HepG2 (cell line): ENCODE measurements around the gene NTN4. TPM values are rescaled to one million over a fixed set of nuclear protein-coding genes. Genes with fewer than 3 reads are reported as not detected.

Source experiments
- CBX1 ChIP-seq: IDR thresholded peaks from one replicate; pipeline ENCODE4 v1.6.1; 2016; ENCODE audit warnings: antibody characterized with exemption, low read depth
- CENPX ChIP-seq: sonication (generic); formaldehyde crosslinking; IDR thresholded peaks from 2 replicates; pipeline ENCODE4 v1.9.0; 2021; ENCODE audit warnings: mild to moderate bottlenecking, missing genetic modification reagents, moderate library complexity
- FOXK1 ChIP-seq: sonication (generic); formaldehyde crosslinking; IDR thresholded peaks from 2 replicates; pipeline ENCODE4 v1.4.0; 2020; ENCODE audit warnings: low read depth, missing genetic modification reagents, borderline replicate concordance
- HES4 ChIP-seq: sonication (generic); formaldehyde crosslinking; IDR thresholded peaks from 2 replicates; pipeline ENCODE4 v1.9.0; 2021; ENCODE audit warnings: mild to moderate bottlenecking, missing genetic modification reagents, borderline replicate concordance
- KLF13 ChIP-seq: sonication (generic); formaldehyde crosslinking; IDR thresholded peaks from 2 replicates; pipeline ENCODE4 v1.4.0; 2020; ENCODE audit warnings: mild to moderate bottlenecking, missing genetic modification reagents
- KLF9 ChIP-seq: IDR thresholded peaks from 2 replicates; pipeline ENCODE4 v1.6.1; 2016; ENCODE audit warnings: low read depth
- LCORL ChIP-seq, 2 experiments: fragments of 450-650 bp in 1 of 2; sonication (generic) in 1 of 2; formaldehyde crosslinking in 1 of 2; IDR thresholded peaks; 2 replicates each; pipeline versions ENCODE4 v1.5.0 to v1.6.1; 2017 to 2020; ENCODE audit warnings: antibody characterized with exemption in 1 of 2, missing genetic modification reagents in 1 of 2
- NFKBIZ ChIP-seq: IDR thresholded peaks from 2 replicates; pipeline ENCODE4 v1.6.1; 2018; ENCODE audit warnings: missing genetic modification reagents, missing compliant biosample characterization
- NFRKB ChIP-seq: fragments of 450-650 bp; IDR thresholded peaks from 2 replicates; pipeline ENCODE4 v1.6.1; 2017
- NR2C2 ChIP-seq: sonication (generic); formaldehyde crosslinking; IDR thresholded peaks from 2 replicates; pipeline ENCODE4 v1.4.0; 2020; ENCODE audit warnings: missing genetic modification reagents, mild to moderate bottlenecking, moderate library complexity, borderline replicate concordance
- NR2F6 ChIP-seq, 2 experiments: IDR thresholded peaks; 2 replicates each; pipeline ENCODE4 v1.6.1; 2016; ENCODE audit warnings: antibody characterized with exemption in 1 of 2, mild to moderate bottlenecking in 1 of 2
- RFXANK ChIP-seq: IDR thresholded peaks from 2 replicates; pipeline ENCODE4 v1.6.1; 2016
- TOPORS ChIP-seq: sonication (generic); formaldehyde crosslinking; IDR thresholded peaks from 2 replicates; pipeline ENCODE4 v1.8.0; 2023; ENCODE audit warnings: mild to moderate bottlenecking, missing genetic modification reagents
- ZFP82 ChIP-seq: sonication (generic); formaldehyde crosslinking; IDR thresholded peaks from 2 replicates; pipeline ENCODE4 v1.5.1; 2020; ENCODE audit warnings: mild to moderate bottlenecking, missing genetic modification reagents, borderline replicate concordance
- ZNF253 ChIP-seq: sonication (generic); formaldehyde crosslinking; IDR thresholded peaks from 2 replicates; pipeline ENCODE4 v1.8.0; 2022; ENCODE audit warnings: mild to moderate bottlenecking, missing genetic modification reagents, borderline replicate concordance
- ZNF3 ChIP-seq: IDR thresholded peaks from 2 replicates; pipeline ENCODE4 v1.7.0; 2017; ENCODE audit warnings: inconsistent platforms
- ZNF326 ChIP-seq: sonication (generic); formaldehyde crosslinking; IDR thresholded peaks from 2 replicates; pipeline ENCODE4 v1.4.0; 2020; ENCODE audit warnings: missing genetic modification reagents, borderline replicate concordance
- ZNF33A ChIP-seq: sonication (generic); formaldehyde crosslinking; IDR thresholded peaks from 2 replicates; pipeline ENCODE4 v1.5.1; 2020; ENCODE audit warnings: missing genetic modification reagents, mild to moderate bottlenecking, moderate library complexity, borderline replicate concordance
- ZNF484 ChIP-seq: sonication (generic); formaldehyde crosslinking; IDR thresholded peaks from 2 replicates; pipeline ENCODE4 v1.5.1; 2020; ENCODE audit warnings: mild to moderate bottlenecking, low read depth, missing genetic modification reagents, borderline replicate concordance
- ZNF563 ChIP-seq: sonication (generic); formaldehyde crosslinking; IDR thresholded peaks from 2 replicates; pipeline ENCODE4 v1.8.0; 2022; ENCODE audit warnings: mild to moderate bottlenecking, moderate library complexity, missing genetic modification reagents
- ZNF570 ChIP-seq: sonication (generic); formaldehyde crosslinking; IDR thresholded peaks from 2 replicates; pipeline ENCODE4 v1.4.0; 2020; ENCODE audit warnings: mild to moderate bottlenecking, missing genetic modification reagents, borderline replicate concordance
- ZNF713 ChIP-seq: sonication (generic); formaldehyde crosslinking; IDR thresholded peaks from 2 replicates; pipeline ENCODE4 v1.4.0; 2020; ENCODE audit warnings: mild to moderate bottlenecking, missing genetic modification reagents
- polyA plus RNA-seq, 8 experiments: library from polyadenylated mRNA; depleted of rRNA in 3 of 8; stranded (reverse) in 7 of 8; unstranded in 1 of 8; fragments of >200 nt; fragmentation: Illumina TruSeq in 4 of 8; extraction: Trizol in 4 of 8; gene quantifications; 2 replicates each; pipeline versions ENCODE4 v1.2.1 to v1.2.3, GENCODE V29; 2011 to 2016; ENCODE audit warnings: low read depth in 4 of 8, missing spikeins in 1 of 8, mixed read lengths in 1 of 8; ENCODE audit not compliant: insufficient read depth in 1 of 8
- total RNA-seq, 5 experiments: library from RNA; depleted of rRNA; stranded (reverse); fragments of >200 nt; fragmentation: Illumina TruSeq; extraction: Trizol; gene quantifications; 2 replicates each; pipeline ENCODE4 v1.2.3, GENCODE V29; 2016; ENCODE audit warnings: low read depth in 1 of 5
- TF ChIP-seq, protein P1 (sequence below): sonication (generic); formaldehyde crosslinking; IDR thresholded peaks from 2 replicates; pipeline ENCODE4 v1.4.0; 2020; ENCODE audit warnings: mild to moderate bottlenecking, missing genetic modification reagents
- TF ChIP-seq, protein P2 (sequence below): sonication (generic); formaldehyde crosslinking; IDR thresholded peaks from 2 replicates; pipeline ENCODE4 v1.4.0; 2020; ENCODE audit warnings: mild to moderate bottlenecking, missing genetic modification reagents
- TF ChIP-seq, protein P3 (sequence below): sonication (generic); formaldehyde crosslinking; IDR thresholded peaks from 2 replicates; pipeline ENCODE4 v1.4.0; 2020; ENCODE audit warnings: mild to moderate bottlenecking, missing genetic modification reagents
- TF ChIP-seq, protein P4 (sequence below): sonication (generic); formaldehyde crosslinking; IDR thresholded peaks from 2 replicates; pipeline ENCODE4 v1.8.0; 2022; ENCODE audit warnings: low read depth, missing genetic modification reagents
- TF ChIP-seq, protein P5 (sequence below): sonication (generic); formaldehyde crosslinking; IDR thresholded peaks from 2 replicates; pipeline ENCODE4 v1.8.1; 2023; ENCODE audit warnings: mild to moderate bottlenecking, missing genetic modification reagents

NTN4 gene
- total and polyA plus RNA-seq, 2 of the 13 experiments (the other 11 are each of a cell fraction or from before 2014, with no cell fraction given) = 7.8 to 11.5 TPM

DNA sequence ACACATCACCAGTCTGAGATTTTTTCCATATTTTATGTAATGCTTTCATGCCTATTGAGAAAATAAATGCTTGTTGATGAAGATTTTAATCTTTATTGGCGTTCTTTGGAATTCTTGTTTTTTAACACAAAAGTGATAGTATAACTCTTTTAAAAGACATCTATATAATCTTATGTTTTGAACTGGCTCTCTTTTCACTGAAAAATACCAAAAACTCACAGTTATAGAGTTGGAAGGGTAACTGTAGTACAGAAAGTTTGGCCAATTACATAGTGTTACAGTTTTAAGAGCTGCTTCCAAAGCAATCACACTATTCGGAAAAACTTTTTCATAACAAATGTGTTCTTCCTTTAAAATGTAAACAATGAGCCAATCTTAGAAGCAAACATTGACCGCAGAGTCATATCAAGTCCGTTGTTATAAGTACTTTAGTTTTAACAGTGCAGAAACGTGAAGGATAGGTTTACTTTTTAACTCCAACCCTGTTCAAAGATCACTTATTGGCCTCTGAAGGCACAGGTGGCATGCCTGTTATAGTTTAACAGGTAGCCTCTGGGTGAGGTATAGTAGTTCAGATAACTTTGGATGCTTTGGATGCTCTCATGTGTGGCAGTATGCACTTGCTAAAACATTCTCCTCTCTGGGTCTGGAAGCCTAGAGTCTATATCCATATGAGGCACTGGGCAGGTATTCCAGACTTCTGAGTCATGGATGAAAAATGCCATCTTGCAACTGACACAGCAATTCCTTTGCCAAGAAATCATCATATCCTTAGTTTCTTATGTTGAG is 12.1 kb upstream of the NTN4 start (continued):
- TF ChIP-seq, protein P1, sequence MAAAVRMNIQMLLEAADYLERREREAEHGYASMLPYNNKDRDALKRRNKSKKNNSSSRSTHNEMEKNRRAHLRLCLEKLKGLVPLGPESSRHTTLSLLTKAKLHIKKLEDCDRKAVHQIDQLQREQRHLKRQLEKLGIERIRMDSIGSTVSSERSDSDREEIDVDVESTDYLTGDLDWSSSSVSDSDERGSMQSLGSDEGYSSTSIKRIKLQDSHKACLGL (CRISPR knock-in tag) = no peak
- TF ChIP-seq, protein P2, sequence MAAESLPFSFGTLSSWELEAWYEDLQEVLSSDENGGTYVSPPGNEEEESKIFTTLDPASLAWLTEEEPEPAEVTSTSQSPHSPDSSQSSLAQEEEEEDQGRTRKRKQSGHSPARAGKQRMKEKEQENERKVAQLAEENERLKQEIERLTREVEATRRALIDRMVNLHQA (CRISPR knock-in tag) = no peak
- TF ChIP-seq KLF9 = no peak
- no peak for TF ChIP-seq KLF13 (CRISPR knock-in tag)
- TF ChIP-seq ZNF570 (CRISPR knock-in tag) = no peak
- no peak for TF ChIP-seq ZNF33A (CRISPR knock-in tag)
- TF ChIP-seq RFXANK = no peak
- TF ChIP-seq FOXK1 = peak; percentile 45; the same call in 1 of the 2 replicates
- TF ChIP-seq ZNF3 (CRISPR knock-in tag) = no peak
- TF ChIP-seq, protein P3, sequence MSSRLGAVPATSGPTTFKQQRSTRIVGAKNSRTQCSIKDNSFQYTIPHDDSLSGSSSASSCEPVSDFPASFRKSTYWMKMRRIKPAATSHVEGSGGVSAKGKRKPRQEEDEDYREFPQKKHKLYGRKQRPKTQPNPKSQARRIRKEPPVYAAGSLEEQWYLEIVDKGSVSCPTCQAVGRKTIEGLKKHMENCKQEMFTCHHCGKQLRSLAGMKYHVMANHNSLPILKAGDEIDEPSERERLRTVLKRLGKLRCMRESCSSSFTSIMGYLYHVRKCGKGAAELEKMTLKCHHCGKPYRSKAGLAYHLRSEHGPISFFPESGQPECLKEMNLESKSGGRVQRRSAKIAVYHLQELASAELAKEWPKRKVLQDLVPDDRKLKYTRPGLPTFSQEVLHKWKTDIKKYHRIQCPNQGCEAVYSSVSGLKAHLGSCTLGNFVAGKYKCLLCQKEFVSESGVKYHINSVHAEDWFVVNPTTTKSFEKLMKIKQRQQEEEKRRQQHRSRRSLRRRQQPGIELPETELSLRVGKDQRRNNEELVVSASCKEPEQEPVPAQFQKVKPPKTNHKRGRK (CRISPR knock-in tag) = no peak
- peak; percentile 58; the same call in 1 of the 2 replicates for TF ChIP-seq NR2F6 (IDR thresholded peaks at IDR 0.05)
- TF ChIP-seq NR2F6 (CRISPR knock-in tag; IDR thresholded peaks at IDR 0.05) = peak; percentile 71
- TF ChIP-seq NFRKB = no peak
- TF ChIP-seq, protein P4, sequence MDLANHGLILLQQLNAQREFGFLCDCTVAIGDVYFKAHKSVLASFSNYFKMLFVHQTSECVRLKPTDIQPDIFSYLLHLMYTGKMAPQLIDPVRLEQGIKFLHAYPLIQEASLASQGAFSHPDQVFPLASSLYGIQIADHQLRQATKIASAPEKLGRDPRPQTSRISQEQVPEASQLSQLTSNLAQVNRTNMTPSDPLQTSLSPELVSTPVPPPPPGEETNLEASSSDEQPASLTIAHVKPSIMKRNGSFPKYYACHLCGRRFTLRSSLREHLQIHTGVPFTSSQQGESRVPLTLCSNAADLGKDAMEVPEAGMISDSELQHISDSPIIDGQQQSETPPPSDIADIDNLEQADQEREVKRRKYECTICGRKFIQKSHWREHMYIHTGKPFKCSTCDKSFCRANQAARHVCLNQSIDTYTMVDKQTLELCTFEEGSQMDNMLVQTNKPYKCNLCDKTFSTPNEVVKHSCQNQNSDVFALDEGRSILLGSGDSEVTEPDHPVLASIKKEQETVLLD (CRISPR knock-in tag) = no peak
- TF ChIP-seq, protein P5, sequence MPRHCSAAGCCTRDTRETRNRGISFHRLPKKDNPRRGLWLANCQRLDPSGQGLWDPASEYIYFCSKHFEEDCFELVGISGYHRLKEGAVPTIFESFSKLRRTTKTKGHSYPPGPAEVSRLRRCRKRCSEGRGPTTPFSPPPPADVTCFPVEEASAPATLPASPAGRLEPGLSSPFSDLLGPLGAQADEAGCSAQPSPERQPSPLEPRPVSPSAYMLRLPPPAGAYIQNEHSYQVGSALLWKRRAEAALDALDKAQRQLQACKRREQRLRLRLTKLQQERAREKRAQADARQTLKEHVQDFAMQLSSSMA = no peak
- no peak; the same call in 1 of the 2 replicates for TF ChIP-seq NR2C2 (CRISPR knock-in tag)
- TF ChIP-seq ZNF563 (CRISPR knock-in tag) = no peak
- peak; percentile 74; the same call in 1 of the 2 replicates for TF ChIP-seq TOPORS
- TF ChIP-seq ZNF326 = no peak
- TF ChIP-seq ZNF253 (CRISPR knock-in tag) = no peak
- no peak for TF ChIP-seq LCORL (IDR thresholded peaks at IDR 0.05)
- TF ChIP-seq LCORL (CRISPR knock-in tag; IDR thresholded peaks at IDR 0.05) = peak; percentile 74; the same call in 1 of the 2 replicates
- no peak for TF ChIP-seq CBX1
- TF ChIP-seq CENPX = no peak
- no peak for TF ChIP-seq HES4 (CRISPR knock-in tag)
- peak; percentile 70; the same call in 1 of the 2 replicates for TF ChIP-seq NFKBIZ (CRISPR knock-in tag)
- no peak for TF ChIP-seq ZNF713
- TF ChIP-seq ZNF484 = no peak
- no peak for TF ChIP-seq ZFP82 (CRISPR knock-in tag)
